B cell (primary cell): Measurements from ENCODE around the gene ABCA1.

ENCODE experiments used
- EZH2 ChIP-seq: IDR thresholded peaks from 2 replicates; pipeline ENCODE4 v1.6.1; 2012; ENCODE audit warnings: borderline replicate concordance, low read depth, mild to moderate bottlenecking, moderate library complexity, low read length; ENCODE audit not compliant: insufficient read depth, poor library complexity, severe bottlenecking
- TF ChIP-seq, protein P1 (sequence below): fragments of 200-600 bp; IDR thresholded peaks from one replicate; pipeline ENCODE4 v1.8.0; 2022; ENCODE audit warnings: antibody characterized with exemption, mild to moderate bottlenecking

DNA sequence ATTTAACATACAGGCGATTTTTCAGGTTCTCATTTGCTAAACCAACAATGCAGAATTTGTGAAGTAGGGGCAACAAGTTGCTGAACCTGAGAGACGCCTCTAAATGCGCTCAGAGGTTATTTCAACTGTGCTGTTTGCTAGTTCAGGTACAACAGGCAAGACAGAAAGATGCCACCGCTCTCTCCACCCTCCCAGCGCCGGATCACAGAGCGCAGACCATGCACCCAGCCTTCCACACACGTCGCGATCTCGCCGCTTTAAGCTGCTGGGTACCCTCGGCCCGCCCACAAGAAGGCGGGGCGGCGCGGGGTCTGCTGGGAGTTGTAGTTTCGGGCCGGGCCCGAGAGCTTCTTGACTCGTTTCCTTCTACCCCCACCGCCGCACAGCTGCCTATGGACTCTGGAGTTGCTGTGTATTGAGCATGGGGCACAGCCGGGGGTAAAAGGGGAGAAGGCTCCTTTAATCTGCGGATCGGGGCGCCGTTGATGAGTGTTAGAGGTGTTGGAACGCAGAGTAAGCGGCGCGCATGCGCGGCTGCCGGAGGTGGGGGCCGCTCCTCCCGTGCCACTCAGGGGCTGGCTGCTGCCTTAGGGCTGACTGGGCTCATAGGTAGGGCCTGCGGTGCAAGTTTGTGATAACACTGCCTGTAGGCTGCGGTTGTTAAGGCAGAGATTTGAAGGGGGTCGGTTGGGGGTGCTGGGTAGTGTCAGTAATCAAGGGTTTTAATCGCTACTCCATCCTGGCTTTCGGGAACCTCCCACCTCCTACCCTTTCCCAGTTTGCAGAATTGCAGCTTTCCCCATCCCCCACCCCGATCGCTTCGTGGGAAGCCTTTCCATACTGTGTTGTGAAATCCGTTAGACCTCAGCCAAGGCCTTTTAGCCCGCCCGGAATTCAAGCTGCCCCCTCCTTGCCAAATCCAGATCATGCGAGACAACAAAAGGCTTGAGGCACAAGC, 40.3 kb upstream of the ABCA1 start:
- TF ChIP-seq, protein P1, sequence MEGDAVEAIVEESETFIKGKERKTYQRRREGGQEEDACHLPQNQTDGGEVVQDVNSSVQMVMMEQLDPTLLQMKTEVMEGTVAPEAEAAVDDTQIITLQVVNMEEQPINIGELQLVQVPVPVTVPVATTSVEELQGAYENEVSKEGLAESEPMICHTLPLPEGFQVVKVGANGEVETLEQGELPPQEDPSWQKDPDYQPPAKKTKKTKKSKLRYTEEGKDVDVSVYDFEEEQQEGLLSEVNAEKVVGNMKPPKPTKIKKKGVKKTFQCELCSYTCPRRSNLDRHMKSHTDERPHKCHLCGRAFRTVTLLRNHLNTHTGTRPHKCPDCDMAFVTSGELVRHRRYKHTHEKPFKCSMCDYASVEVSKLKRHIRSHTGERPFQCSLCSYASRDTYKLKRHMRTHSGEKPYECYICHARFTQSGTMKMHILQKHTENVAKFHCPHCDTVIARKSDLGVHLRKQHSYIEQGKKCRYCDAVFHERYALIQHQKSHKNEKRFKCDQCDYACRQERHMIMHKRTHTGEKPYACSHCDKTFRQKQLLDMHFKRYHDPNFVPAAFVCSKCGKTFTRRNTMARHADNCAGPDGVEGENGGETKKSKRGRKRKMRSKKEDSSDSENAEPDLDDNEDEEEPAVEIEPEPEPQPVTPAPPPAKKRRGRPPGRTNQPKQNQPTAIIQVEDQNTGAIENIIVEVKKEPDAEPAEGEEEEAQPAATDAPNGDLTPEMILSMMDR = no peak
- TF ChIP-seq EZH2 = no peak
